Measurements from ENCODE around the gene TAF1C.
A peak's percentile ranks its signal among the peaks of the same experiment; 100 is the strongest.

DNA sequence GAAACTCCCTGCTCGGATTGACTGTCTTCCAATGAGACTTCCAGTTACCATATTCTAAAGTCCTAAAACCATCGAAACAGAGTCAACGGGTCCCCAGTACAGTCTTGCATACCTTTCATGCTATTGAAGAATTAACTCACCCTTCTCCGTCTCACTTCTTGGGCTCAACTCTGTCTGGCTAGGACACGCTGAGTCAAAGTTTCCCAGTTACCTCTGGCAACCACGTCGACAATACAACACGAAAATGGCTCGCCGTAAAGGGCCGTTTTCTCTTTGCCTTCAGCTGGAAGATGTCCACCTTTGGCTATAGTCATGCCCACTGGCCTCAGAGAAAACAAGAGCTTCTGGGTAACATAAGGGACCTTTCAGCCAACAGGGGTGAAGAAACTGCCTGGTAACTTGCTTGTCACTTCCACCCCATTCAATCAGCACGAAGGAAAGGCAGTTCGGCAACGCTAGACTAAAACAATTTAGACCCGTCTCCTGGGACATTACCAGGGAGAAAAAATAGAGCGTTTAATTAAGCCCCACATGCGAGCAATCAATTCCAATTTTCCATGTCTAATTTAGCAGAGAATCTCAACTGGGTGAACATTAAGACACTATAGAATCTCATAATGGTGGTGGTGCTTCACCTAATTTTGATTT, 31.4 kb upstream of the TAF1C start:
- no peak for TF ChIP-seq EZH2 (IDR thresholded peaks at IDR 0.05; ENCODE audit: low read depth, low read length, severe bottlenecking)
- TF ChIP-seq CTCF (IDR thresholded peaks at IDR 0.05; ENCODE audit: control extremely low read depth in 1 of 3, insufficient read depth in 1 of 3, low read depth in 1 of 3, low read length in 3 of 3) = no peak
- no peak for TF ChIP-seq POLR2A (IDR thresholded peaks at IDR 0.05; ENCODE audit: control extremely low read depth in 1 of 2, low read depth in 2 of 2, low read length in 2 of 2)
- no peak for TF ChIP-seq SRF (IDR thresholded peaks at IDR 0.05; ENCODE audit: low read depth, low read length)
- TF ChIP-seq TEAD4 (IDR thresholded peaks at IDR 0.05; ENCODE audit: low read depth, low read length) = no peak
- peak; percentile 59; the same call in 1 of the 2 replicates for TF ChIP-seq RFX5 (IDR thresholded peaks at IDR 0.05; ENCODE audit: borderline replicate concordance, low read depth, low read length)
- no peak for TF ChIP-seq SP2 (IDR thresholded peaks at IDR 0.05; ENCODE audit: low read length)
- TF ChIP-seq SIN3A (conservative IDR thresholded peaks at IDR 0.05 in 1 of 2, IDR thresholded peaks at IDR 0.05 in 1 of 2; ENCODE audit: low read depth in 1 of 2, low read length in 2 of 2) = no peak
- TF ChIP-seq MAFK (IDR thresholded peaks at IDR 0.05; ENCODE audit: low read depth, low read length) = no peak
- no peak for TF ChIP-seq TCF12 (IDR thresholded peaks at IDR 0.05; ENCODE audit: low read depth, low read length)
- no peak for TF ChIP-seq ASH2L (IDR thresholded peaks at IDR 0.05; ENCODE audit: low read length)
- TF ChIP-seq NRF1 (IDR thresholded peaks at IDR 0.05; ENCODE audit: low read depth, low read length) = no peak
- TF ChIP-seq JUND (IDR thresholded peaks at IDR 0.05; ENCODE audit: low read length) = no peak
